Fibroblast of lung (primary cell): Measurements from ENCODE around the gene CTBP1. TPM values are rescaled to one million over a fixed set of nuclear protein-coding genes. Genes with fewer than 3 reads are reported as not detected.
A peak's percentile ranks its signal among the peaks of the same experiment; 100 is the strongest.

ENCODE experiments used
- DNase-seq, 2 donors: peaks; one replicate each; pipeline versions ENCODE4 v3.0.0 to v3.0.0-alpha.2; 2010; ENCODE audit warnings: low read depth in 2 of 2
- H2AFZ ChIP-seq: 2 replicates; pipeline ENCODE4 v1.5.1; 2012; ENCODE audit warnings: low read length, control low read depth, inconsistent platforms
- H3K27ac ChIP-seq: 2 replicates; pipeline ENCODE4 v1.5.1; 2011; ENCODE audit warnings: low read length, control low read depth; ENCODE audit not compliant: insufficient read depth
- H3K27me3 ChIP-seq: 2 replicates; pipeline ENCODE4 v1.5.1; 2011; ENCODE audit warnings: mild to moderate bottlenecking, low read length; ENCODE audit not compliant: control insufficient read depth, insufficient read depth
- H3K36me3 ChIP-seq: 2 replicates; pipeline ENCODE4 v1.5.1; 2011; ENCODE audit warnings: low read length; ENCODE audit not compliant: control insufficient read depth, insufficient read depth
- H3K4me1 ChIP-seq: 2 replicates; pipeline ENCODE4 v1.5.1; 2011; ENCODE audit warnings: low read length; ENCODE audit not compliant: control insufficient read depth, insufficient read depth; ENCODE audit errors: extremely low read depth
- H3K4me2 ChIP-seq: 2 replicates; pipeline ENCODE4 v1.5.1; 2011; ENCODE audit warnings: low read length, control low read depth; ENCODE audit not compliant: insufficient read depth; ENCODE audit errors: extremely low read depth
- H3K4me3 ChIP-seq, 4 experiments: fragments of 200-600 bp in 1 of 4; sonication (generic) in 1 of 4; replicated peaks in 1 of 4; 2 replicates each; pipeline ENCODE4 v1.5.1; 2011 to 2016; ENCODE audit warnings: low read length in 4 of 4, low read depth in 3 of 4, mild to moderate bottlenecking in 3 of 4, control low read depth in 2 of 4, inconsistent platforms in 1 of 4, mixed read lengths in 1 of 4; ENCODE audit not compliant: insufficient read depth in 1 of 4; ENCODE audit errors: control extremely low read depth in 1 of 4
- H3K79me2 ChIP-seq: 2 replicates; pipeline ENCODE4 v1.5.1; 2012; ENCODE audit warnings: mild to moderate bottlenecking, low read length, inconsistent platforms; ENCODE audit not compliant: control insufficient read depth, insufficient read depth
- H3K9ac ChIP-seq: 2 replicates; pipeline ENCODE4 v1.5.1; 2011; ENCODE audit warnings: mild to moderate bottlenecking, low read length, control low read depth; ENCODE audit not compliant: insufficient read depth
- H3K9me3 ChIP-seq: 2 replicates; pipeline ENCODE4 v1.5.1; 2012; ENCODE audit warnings: low read depth, low read length; ENCODE audit not compliant: control insufficient read depth, insufficient read depth
- H4K20me1 ChIP-seq: 2 replicates; pipeline ENCODE4 v1.5.1; 2011; ENCODE audit warnings: low read length; ENCODE audit not compliant: control insufficient read depth, insufficient read depth; ENCODE audit errors: extremely low read depth
- EZH2 ChIP-seq: IDR thresholded peaks from 2 replicates; pipeline ENCODE4 v1.5.1; 2012; ENCODE audit warnings: low read length, control low read depth, mild to moderate bottlenecking; ENCODE audit errors: missing control alignments
- polyA plus RNA-seq, 2 donors: library from polyadenylated mRNA; depleted of rRNA in 1 of 2; stranded (reverse) in 1 of 2; unstranded in 1 of 2; fragments of >200 nt; gene quantifications; 2 replicates each; pipeline ENCODE4 v1.2.1, GENCODE V29; 2011 to 2012; ENCODE audit warnings: missing spikeins in 1 of 2
- total RNA-seq: library from RNA; depleted of rRNA; stranded (reverse); fragments of >200 nt; gene quantifications from 2 replicates; pipeline ENCODE4 v1.2.1, GENCODE V29; 2014
- TF ChIP-seq, protein P1 (sequence below), 2 donors: IDR thresholded peaks in 1 of 2; conservative IDR thresholded peaks in 1 of 2; 1 replicate in 1 of 2; 2 replicates in 1 of 2; pipeline ENCODE4 v1.5.1; 2011 to 2012; ENCODE audit warnings: low read length in 2 of 2, control low read depth in 1 of 2, inconsistent platforms in 1 of 2, low read depth in 1 of 2, mild to moderate bottlenecking in 1 of 2

The CTBP1 gene
- total and polyA plus RNA-seq, 2 donors (not counting 1 experiment from before 2014, with no cell fraction given), result 78.2 to 249 TPM

DNA sequence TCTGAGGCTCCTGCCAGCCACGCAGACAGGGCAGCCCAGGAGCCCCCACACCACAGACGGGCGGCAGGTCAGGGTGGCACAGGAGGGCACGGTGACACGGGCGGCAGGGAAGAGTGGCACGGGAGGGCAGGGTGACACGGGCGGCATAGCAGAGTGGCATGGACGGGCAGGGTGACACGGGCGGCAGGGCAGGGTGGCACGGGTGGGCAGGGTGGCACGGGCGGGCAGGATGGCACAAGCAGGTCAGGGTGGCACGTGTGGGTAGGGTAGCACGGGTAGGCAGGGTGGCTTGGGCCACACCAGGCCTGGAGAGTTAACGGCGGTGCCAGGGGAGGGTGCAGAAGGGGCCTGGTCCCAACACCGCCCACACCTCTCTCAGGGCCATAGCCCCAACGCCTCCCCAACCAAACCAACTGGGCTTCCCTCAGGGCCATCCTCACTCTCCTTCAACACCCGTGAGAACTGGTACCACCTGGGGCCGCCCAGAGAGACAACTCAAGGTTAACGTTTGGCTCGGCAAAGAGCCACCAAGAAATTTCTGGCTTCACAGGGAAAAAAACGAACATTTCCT, 3.4 kb downstream of the CTBP1 start:
- H3K9me3 ChIP-seq, result no peaks in the 10 kb centered on the region
- H2AFZ ChIP-seq, result no peak overlapping the region
- H3K27me3 ChIP-seq, result no peaks in the 10 kb centered on the region
- no peak overlapping the region for H3K27ac ChIP-seq
- H3K4me3 ChIP-seq, result no peak overlapping the region
- peaks cover 81% of the 10 kb centered on the region for H3K79me2 ChIP-seq
- H3K36me3 ChIP-seq, result peaks cover 13% of the 10 kb centered on the region
- H3K4me1 ChIP-seq, result peaks cover 16% of the 10 kb centered on the region
- H3K4me2 ChIP-seq, result peak overlapping the region; percentile 27
- H4K20me1 ChIP-seq, result no peaks in the 10 kb centered on the region
- DNase-seq, result no peak
- H3K9ac ChIP-seq, result no peak overlapping the region
- TF ChIP-seq EZH2, result no peak
- TF ChIP-seq, protein P1, sequence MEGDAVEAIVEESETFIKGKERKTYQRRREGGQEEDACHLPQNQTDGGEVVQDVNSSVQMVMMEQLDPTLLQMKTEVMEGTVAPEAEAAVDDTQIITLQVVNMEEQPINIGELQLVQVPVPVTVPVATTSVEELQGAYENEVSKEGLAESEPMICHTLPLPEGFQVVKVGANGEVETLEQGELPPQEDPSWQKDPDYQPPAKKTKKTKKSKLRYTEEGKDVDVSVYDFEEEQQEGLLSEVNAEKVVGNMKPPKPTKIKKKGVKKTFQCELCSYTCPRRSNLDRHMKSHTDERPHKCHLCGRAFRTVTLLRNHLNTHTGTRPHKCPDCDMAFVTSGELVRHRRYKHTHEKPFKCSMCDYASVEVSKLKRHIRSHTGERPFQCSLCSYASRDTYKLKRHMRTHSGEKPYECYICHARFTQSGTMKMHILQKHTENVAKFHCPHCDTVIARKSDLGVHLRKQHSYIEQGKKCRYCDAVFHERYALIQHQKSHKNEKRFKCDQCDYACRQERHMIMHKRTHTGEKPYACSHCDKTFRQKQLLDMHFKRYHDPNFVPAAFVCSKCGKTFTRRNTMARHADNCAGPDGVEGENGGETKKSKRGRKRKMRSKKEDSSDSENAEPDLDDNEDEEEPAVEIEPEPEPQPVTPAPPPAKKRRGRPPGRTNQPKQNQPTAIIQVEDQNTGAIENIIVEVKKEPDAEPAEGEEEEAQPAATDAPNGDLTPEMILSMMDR (conservative IDR thresholded peaks at IDR 0.05 in 1 of 2, IDR thresholded peaks at IDR 0.05 in 1 of 2; ENCODE audit: low read depth in 1 of 2, low read length in 2 of 2), result no peak

DNA sequence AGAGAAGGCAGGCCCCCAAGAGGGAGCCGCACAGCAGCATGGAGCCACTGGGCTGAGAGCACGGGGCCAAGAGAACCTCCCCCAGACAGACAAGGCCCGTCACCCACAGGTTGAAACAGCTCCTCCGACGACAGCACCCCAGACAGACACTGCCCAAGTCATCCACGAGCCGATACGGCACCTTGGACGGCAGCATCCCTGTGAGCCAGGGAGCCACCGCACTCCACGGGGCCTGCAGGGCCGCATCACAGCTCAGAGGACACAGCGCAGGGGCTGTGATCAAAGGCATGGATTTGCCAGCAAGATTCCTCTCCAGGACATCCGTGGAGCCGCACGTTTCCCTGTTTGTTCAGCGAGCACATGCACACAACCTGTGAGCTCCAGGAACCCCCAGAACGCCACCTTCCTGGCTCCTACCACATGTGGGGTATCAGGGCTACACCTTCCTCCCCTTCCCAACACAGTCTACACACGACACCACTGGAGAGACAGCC, 3.9 kb downstream of the CTBP1 start:
- TF ChIP-seq, protein P1 (conservative IDR thresholded peaks at IDR 0.05 in 1 of 2, IDR thresholded peaks at IDR 0.05 in 1 of 2; ENCODE audit: low read depth in 1 of 2, low read length in 2 of 2), result no peak
- TF ChIP-seq EZH2, result no peak

DNA sequence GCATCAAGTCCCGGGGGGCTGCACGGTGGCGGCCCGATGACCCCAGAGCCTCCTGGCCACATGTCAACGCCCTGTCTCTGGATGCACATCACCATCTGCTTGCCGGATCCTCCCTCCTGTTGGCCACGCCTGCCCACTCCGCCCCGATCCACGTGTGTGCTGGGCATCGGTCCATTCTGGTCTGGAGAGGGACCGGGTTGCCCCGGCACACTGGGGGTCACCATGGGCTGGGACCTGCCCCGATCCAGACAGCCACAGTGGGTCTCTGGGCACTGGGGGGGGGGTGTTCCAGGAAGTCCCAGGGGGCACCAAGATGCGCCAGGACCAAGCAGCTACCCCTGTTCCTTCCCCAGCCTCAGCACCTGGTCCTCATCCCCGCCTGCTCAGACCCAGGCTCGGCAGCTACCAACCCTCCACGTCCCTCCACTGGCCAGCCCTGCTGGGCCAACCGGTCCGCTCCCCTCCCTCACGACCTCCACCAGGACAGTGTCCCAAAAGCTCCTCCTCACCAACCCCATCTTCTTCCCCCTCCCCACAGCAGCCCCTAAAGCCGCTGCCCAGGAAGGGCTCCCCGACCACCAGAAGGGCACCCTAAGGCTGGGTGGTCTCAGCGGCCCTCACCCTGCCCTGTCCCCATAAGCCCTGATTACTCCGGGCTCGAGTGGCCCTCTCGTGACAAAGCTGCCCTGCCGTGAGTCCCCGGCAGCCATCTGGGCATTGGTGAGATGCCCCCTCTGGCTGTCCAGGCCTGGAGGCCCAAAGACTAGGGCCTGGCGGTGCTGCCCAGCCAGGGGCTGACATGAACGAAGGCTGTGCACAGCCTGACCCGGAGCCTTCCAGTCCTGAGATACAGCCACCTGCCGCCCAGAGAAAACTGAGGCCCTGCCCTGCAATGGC, 4.6 kb downstream of the CTBP1 start:
- TF ChIP-seq EZH2, result no peak
- TF ChIP-seq, protein P1 (conservative IDR thresholded peaks at IDR 0.05 in 1 of 2, IDR thresholded peaks at IDR 0.05 in 1 of 2; ENCODE audit: low read depth in 1 of 2, low read length in 2 of 2), result no peak
- Histone ChIP-seq H2AFZ (no peak overlapping the region), H3K79me2 (peaks cover 83% of the 10 kb centered on the region), H3K4me2 (peak overlapping the region; percentile 51), H4K20me1 (no peaks in the 10 kb centered on the region), H3K9me3 (no peaks in the 10 kb centered on the region), H3K4me3 (no peak overlapping the region), H3K4me1 (peaks cover 16% of the 10 kb centered on the region), H3K36me3 (peaks cover 20% of the 10 kb centered on the region), H3K27me3 (no peaks in the 10 kb centered on the region), H3K27ac (no peak overlapping the region), H3K9ac (no peak overlapping the region)
- no peak for DNase-seq

More for the DNA sequence above, 3.9 kb downstream of the CTBP1 start:
- Histone ChIP-seq H3K4me1 (peaks cover 16% of the 10 kb centered on the region), H3K4me2 (no peak overlapping the region), H3K27ac (no peak overlapping the region), H3K36me3 (peaks cover 14% of the 10 kb centered on the region), H2AFZ (no peak overlapping the region), H4K20me1 (no peaks in the 10 kb centered on the region), H3K27me3 (no peaks in the 10 kb centered on the region), H3K79me2 (peaks cover 78% of the 10 kb centered on the region), H3K9me3 (no peaks in the 10 kb centered on the region), H3K9ac (no peak overlapping the region), H3K4me3 (no peak overlapping the region)
- DNase-seq, result no peak
